RWPE1 (cell line): ENCODE results near the gene FBXO34.

Source experiments
- CTCF ChIA-PET: fragments of 350-600 bp; sonication (Branson Sonifier 250); formaldehyde crosslinking; extraction: SDS; loops from one replicate; lab custom pipeline; 2021; lab: Yijun Ruan, JAX
- POLR2A ChIA-PET: fragments of 400-600 bp; formaldehyde crosslinking; extraction: SDS; loops from one replicate; lab custom pipeline; 2020; ENCODE audit warnings: antibody characterized with exemption; ENCODE audit not compliant: low non-redundant PET; lab: Yijun Ruan, JAX
- DNase-seq: peaks from one replicate; pipeline ENCODE4 v3.0.0; 2012; ENCODE audit warnings: low spot score
- H3K27ac ChIP-seq: fragments of 450-650 bp; 2 replicates; pipeline ENCODE4 v1.5.1; 2017
- TF ChIP-seq, protein P1 (sequence below): fragments of 450-650 bp; conservative IDR thresholded peaks from 2 replicates; pipeline ENCODE4 v1.5.1; 2017; ENCODE audit warnings: low read depth, mild to moderate bottlenecking

The FBXO34 gene

DNA sequence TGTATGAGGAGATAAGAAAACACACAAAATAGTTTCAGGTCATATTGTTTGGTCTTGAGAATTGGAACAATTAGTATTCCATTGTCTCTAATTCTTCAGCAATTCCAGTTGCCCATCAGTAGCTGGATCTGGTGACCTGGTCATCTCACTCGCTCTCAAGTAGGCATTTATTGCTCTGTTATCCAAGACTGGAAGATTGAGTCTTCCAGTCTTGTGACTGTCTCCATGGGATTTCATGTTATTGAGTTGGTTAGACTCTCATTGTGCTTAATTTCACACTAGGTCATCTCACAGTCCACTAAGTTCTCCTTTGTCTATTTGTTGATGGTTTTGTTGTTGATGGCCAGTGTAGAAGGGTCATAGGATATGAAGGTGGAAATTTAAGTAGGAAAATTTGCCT lies 47.5 kb downstream of the FBXO34 start:
- H3K27ac ChIP-seq = no peak overlapping the region
- CTCF ChIA-PET = interaction anchor here (1.5 kb wide), 1 partner anchor 14 kb away, joined by 3 read pairs; no protein-coding TSS in a partner anchor
- TF ChIP-seq, protein P1, sequence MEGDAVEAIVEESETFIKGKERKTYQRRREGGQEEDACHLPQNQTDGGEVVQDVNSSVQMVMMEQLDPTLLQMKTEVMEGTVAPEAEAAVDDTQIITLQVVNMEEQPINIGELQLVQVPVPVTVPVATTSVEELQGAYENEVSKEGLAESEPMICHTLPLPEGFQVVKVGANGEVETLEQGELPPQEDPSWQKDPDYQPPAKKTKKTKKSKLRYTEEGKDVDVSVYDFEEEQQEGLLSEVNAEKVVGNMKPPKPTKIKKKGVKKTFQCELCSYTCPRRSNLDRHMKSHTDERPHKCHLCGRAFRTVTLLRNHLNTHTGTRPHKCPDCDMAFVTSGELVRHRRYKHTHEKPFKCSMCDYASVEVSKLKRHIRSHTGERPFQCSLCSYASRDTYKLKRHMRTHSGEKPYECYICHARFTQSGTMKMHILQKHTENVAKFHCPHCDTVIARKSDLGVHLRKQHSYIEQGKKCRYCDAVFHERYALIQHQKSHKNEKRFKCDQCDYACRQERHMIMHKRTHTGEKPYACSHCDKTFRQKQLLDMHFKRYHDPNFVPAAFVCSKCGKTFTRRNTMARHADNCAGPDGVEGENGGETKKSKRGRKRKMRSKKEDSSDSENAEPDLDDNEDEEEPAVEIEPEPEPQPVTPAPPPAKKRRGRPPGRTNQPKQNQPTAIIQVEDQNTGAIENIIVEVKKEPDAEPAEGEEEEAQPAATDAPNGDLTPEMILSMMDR = no peak
- DNase-seq = no peak
- POLR2A ChIA-PET = no interaction called here

DNA sequence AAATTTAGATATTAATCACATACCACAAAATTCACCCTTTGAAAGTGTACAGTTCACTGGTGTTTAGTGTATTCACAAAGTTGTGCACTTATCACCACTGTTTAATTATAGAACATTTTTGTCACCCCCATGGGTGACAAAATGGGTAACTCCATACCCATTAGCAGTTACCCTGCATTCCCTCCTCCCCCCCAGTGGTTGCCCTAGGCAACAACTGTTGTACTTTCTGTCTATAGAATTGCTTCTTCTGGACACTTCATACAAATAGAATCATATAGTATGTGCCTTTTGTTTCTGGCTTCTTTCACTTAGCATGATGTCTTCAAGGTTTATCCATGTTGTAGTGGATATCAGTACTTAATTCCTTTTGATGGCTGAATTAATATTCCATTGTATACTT lies 52.7 kb downstream of the FBXO34 start:
- POLR2A ChIA-PET = no interaction called here
- TF ChIP-seq, protein P1 = no peak
- no peak for DNase-seq
- no peak overlapping the region for H3K27ac ChIP-seq
- CTCF ChIA-PET = no interaction called here

DNA sequence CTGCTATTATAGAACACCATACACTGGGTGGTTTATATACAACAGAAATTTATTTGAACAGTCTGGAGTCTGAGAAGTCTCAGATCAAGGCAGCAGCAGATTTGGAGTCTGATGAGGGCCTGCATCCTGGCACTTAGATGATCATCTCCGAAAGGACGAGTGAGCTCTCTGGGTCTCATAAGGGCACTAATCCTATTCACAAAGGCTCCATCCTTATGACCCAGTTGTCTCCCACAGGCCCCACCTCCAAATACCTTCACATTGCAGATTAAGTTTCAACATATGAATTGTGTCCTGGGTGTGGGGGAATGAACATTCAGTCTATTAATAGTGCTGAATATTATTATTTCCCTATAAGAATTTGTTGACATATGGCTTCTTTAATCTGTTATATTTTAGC lies 53.6 kb downstream of the FBXO34 start:
- TF ChIP-seq, protein P1 = no peak
- CTCF ChIA-PET = interaction anchor here (0.7 kb wide), 1 partner anchor 50 kb away, joined by 7 read pairs; no protein-coding TSS in a partner anchor
- no peak overlapping the region for H3K27ac ChIP-seq
- POLR2A ChIA-PET = no interaction called here
- DNase-seq = no peak

DNA sequence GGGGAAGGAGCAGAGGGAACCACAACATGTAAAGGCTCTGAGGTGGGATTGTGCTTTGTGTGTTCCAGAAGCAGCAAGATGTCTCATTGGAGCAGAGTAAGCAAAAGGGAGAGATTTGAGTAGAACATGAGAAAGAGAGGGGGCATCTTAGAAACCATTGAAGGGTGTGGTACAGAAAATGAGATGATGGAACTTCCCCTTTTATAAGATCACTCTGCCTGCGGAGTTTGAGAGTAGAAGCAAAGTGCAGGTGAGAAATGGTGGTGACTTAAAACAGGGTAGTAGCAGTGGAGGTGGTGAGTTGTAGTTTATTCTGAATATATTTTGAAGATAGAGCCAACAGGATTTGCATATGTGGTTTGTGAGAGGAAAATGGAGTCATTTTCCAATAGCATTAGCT lies 56.0 kb downstream of the FBXO34 start:
- ChIA-PET CTCF (no interaction called here), POLR2A (no interaction called here)
- no peak overlapping the region for H3K27ac ChIP-seq
- DNase-seq = no peak
- TF ChIP-seq, protein P1 = no peak

DNA sequence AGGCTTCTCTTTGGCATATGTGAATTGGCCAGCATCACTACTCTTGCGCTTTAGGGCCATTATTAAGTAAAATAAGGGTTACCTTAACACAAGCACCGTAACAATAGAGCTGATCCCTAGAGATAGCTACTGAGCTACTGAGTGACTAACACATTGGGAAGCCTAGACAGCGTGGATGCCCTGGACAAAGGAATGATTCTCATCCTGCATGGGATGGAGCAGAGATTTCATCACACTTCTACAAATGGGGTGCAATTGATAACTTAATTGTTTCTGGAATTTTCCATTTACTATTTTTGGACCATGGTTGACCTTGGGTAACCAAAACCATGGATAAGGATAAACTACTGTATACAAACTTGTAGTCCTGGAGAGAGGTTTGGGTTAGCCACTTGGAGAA lies 57.1 kb downstream of the FBXO34 start:
- TF ChIP-seq, protein P1 = no peak
- no peak for DNase-seq
- CTCF ChIA-PET = interaction anchor here (0.5 kb wide), 1 partner anchor 27 kb away, joined by 3 read pairs; no protein-coding TSS in a partner anchor
- H3K27ac ChIP-seq = no peak overlapping the region
- POLR2A ChIA-PET = no interaction called here

DNA sequence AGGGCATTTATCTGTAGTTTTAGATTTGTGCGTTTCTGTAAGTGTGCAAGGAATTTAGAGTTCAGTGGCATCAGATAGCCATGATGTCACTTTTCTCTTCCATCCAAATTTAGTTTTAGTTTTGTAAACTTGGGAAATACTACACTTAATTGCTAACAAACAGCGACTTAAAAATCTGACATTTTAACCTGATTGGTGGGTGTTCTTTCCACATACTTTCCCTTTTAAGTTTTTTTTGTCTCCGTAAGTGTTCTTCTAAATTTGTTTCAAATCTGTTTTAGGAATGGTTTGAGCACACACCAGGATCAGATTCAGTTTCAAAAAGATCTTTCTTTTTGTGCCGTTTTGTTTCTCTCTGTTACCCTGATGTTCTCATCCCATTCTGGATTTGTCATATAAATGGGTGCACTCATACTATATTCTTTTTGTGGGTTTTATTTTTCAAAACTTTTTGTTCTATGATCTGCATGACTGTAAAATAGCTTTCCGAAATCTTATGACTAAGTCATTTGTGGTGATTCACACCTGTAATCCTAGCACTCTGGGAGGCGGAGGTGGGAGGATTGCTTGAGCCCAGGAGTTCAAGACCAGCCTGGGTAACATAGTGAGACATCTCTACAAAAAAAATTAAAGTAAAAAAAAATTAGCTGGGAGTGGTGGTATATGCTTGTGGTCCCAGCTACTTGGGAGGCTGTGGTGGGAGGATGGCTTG lies 58.9 kb downstream of the FBXO34 start:
- POLR2A ChIA-PET = interaction anchor here (0.6 kb wide), 1 partner anchor 9 kb away, joined by 4 read pairs; no protein-coding TSS in a partner anchor
- H3K27ac ChIP-seq = no peak overlapping the region
- TF ChIP-seq, protein P1 = no peak
- DNase-seq = no peak
- CTCF ChIA-PET = interaction anchor here (0.6 to 0.7 kb wide), 3 partner anchors 30 to 772 kb away, joined by 3 read pairs; no protein-coding TSS in a partner anchor
